HG03280 (cell line): ENCODE measurements around the gene MC4R.
"Not testable (repeated sequence)": the region's sequence is repeated elsewhere in the genome, so short reads cannot be mapped to it uniquely, and the experiment has no call there.

Source experiments
- ATAC-seq: cut with Tn5 transposase; IDR thresholded peaks from one replicate; pipeline ENCODE4 v1.9.1; 2021; ENCODE audit warnings: mild to moderate bottlenecking, moderate library complexity; ENCODE audit not compliant: unreplicated experiment

The MC4R gene

GRCh38 chr18:60372596-60372995, at the start of gene MC4R:
MC4R (minus strand) TSS chr18:60372775; CDS start chr18:60372349, 426 bp downstream.
- ATAC-seq, result no peak

DNA sequence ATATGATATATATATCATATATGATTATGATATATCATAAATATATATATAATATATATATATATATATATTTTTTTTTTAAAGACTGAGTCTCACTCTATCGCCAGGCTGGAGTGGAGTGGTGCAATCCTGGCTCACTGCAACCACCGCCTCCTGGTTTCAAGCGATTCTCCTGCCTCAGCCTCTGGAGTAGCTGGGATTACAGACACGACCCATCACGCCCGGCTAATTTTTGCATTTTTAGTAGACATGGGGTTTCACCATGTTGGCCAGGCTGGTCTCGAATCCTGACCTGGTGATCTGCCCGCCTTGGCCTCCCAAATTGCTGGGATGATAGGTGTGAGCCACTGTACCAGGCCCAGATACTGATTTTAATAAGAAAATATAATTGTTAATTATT, 49.7 kb upstream of the MC4R start:
- not testable (repeated sequence) for ATAC-seq

- ATAC-seq, result no peak
Measured at GRCh38 chr18:60421356-60422118, 49.0 kb upstream of the MC4R start.

GRCh38 chr18:60417946-60418345, 45.4 kb upstream of the MC4R start:
- no peak for ATAC-seq

DNA sequence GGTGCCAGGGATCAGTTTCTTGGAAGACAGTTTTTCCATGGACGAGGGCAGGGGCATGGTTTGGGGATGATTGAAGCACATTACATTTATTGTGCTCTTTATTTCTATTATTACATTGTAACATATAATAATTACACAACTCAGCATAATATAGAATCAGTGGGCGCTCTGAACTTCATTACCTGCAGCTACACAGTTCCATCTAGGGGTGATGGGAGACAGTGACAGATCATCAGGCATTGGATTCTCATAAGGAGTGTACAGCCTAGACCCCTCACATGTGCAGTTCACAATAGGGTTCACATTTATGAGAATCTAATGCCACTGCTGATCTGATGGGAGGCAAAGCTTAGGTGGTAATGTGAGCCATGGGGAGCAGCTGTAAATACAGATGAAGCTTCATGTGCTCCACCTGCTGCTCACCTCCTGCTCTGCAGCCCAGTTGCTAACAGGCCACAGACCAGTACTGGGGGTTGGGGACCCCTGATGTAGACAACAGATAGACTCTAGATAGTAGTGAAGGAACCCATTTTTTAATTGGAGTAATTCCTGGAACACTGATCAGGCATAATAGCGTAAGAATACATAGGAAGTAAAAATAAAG, 41.5 kb upstream of the MC4R start:
- ATAC-seq, result peak; percentile 59

GRCh38 chr18:60411715-60412114, 39.1 kb upstream of the MC4R start:
- no peak for ATAC-seq

GRCh38 chr18:60406721-60407120, 34.1 kb upstream of the MC4R start:
- no peak for ATAC-seq

DNA sequence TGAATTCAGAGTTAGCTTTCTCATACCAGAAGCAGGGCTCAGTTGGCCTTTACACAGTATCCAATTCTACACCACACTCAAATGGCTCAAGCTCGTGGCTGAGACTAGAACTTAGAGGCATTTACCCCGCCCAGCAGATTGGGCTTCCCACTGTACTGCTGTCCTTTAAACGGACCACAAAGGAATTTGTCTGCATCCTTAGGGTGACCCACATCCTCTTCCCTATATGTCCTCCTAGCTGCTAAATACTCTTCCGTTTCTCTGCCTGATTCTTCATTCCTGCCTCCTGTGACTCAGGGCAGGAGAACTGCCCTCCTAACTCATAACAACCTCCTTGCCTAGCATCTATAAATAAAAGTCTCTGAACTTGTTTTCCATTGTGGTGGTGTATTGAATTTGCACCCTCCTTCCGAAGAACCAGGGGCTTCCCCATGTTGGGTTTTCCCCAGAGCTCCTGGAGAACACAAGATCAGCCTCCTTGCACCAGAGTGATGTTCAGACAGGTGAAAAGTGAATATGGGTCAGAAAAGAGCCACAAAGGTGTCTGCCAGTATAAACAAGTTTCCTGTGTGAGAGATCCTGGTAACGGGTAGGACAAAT, 32.0 kb upstream of the MC4R start:
- no peak for ATAC-seq

DNA sequence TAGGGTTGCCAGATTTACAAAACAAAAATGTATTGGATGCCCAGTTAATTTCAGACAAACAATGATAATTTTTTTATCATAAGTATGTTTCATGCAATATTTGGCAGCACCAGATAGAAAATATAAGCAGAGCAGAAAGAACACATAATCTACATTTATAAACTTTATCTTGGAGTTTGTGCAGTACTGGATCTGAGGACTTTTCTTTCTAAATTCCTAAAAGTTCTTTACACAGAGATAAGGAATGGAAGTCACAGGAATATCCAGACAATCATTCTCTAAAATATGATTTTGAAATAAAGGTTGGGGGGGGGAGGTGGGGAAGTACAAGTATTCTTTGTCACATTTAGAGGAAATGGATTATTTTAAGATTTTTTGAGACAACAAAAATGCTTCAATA, 28.8 kb upstream of the MC4R start:
- no peak for ATAC-seq

- no peak for ATAC-seq
Measured at GRCh38 chr18:60391571-60392226, 19.1 kb upstream of the MC4R start.

DNA sequence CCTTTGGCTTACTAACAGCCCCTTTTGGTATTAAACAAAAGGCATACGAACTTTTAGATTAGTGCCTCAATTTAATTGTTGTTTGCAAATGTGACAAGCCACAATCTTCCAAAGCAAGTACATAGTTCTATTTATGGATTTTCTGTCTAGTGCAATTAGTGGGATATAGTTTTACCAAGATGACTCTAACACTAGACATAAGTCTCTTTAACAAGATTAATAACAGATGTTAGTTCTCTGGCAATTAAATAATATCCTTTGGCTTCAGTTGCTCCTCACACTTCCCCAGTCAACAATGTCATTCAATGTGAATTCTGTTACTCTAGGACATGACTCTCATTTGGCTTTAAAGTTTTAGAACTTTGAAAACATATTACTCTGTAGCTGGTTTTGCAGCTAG, 16.7 kb upstream of the MC4R start:
- no peak for ATAC-seq

GRCh38 chr18:60385693-60386092, 13.1 kb upstream of the MC4R start:
- no peak for ATAC-seq

DNA sequence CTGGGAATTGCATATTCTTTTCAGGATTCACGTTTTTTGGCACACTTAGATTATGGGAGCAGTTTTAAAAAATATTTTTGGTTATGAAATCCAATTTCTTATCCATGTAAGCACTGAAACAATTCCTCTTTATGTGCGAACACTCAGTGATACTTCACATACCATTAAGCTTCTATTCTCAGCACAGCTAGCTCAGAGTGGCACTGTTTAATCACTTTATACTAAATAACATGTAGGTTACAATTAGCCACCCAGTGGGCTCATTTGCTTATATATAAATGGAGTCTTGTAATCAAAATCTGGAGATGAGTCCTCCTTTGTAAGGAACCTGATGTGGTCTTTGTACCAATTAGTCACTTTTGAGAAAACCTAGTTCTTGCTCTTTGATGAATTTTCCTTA, 11.3 kb upstream of the MC4R start:
- no peak for ATAC-seq

DNA sequence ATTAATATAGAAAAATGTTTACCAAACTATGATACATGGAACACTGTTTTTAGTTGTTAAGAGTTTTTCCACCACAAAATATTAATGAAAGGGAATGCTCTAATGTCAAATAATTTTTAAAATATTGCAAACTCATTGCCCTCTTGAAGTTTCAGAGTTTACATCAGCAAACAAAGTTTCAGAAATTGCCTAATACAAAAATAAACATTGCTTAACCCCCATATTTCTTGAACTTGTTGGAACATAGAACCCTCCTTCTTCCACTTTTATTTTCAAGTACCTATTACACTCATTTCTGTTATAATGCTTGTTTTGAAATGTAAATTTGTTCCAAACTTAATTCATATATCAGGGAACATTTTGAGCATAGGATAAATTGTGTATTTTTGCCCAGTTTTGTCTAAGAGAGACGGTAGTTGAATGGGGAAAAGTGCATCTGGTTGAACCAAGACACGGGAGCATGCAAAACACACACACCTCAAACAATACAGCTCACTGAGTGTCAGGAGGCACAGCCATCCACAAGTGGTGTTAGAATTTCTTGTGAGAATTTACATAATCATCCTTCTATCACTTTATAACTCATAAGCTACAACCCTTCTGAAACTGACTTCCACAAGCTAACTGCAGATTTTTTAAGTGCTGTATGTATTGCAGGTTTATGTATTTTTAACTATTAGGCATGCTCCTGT, 5.3 kb upstream of the MC4R start:
- ATAC-seq, result no peak

- no peak for ATAC-seq
Measured at GRCh38 chr18:60372132-60372531, 443 bp downstream of the MC4R start.

GRCh38 chr18:60358516-60358915, 14.1 kb downstream of the MC4R start:
- ATAC-seq, result no peak

GRCh38 chr18:60350941-60351340, 21.6 kb downstream of the MC4R start:
- no peak for ATAC-seq

DNA sequence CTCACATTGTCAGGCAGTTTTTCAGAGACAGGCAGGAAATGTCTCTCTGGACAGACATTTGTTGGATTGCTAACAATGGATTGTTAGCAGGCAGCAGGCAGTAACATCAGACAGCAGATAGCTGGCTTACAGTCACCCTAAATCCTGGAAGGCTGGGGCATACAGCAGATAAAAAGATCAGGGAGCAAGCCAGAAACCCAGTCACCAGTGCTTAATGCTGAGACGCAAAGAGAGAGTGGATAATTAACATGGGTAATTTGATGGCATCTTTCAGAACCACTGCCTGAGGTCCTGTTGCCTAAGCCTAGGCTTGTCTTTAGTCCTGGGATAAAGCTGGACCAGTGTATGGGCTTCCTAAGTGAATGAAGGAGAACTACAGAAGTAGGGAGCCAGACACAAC, 22.4 kb downstream of the MC4R start:
- no peak for ATAC-seq

DNA sequence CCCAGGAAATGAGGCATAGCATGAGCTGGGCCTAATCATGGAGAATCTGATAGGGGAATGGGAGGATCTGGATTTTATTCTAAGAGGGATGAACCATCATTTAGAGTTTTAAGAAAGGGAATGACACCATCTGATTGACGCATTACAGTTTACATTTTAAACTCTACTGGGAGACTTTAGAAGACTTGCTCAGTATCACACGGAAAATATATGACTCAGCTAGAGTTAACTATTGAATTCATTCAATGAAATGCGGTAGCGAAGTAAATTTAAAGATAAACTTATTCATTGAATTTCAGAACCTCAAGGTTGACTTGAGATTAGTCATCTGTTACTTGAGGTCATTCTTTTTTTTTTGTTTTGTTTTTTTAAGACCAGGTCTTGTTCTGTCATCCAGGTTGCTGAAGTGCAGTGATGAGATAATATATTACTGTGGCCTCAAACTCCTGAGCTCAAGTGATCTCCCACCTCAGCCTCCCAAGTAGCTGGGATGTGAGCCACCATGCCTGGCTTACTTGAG, 25.0 kb downstream of the MC4R start:
- ATAC-seq, result no peak

GRCh38 chr18:60339018-60339417, 33.6 kb downstream of the MC4R start:
- ATAC-seq, result no peak

- no peak for ATAC-seq
Measured at GRCh38 chr18:60331890-60332289, 40.7 kb downstream of the MC4R start.
